ENCODE measurements around the gene CD33. TPM values are rescaled to one million over a fixed set of nuclear protein-coding genes. Genes with fewer than 3 reads are reported as not detected.

Gene CD33
- total RNA-seq, 1 experiment from 2014 or later = 0.31 TPM

- peaks cover 26% of the 10 kb centered on the region for H3K27me3 Mint-ChIP-seq (ENCODE audit: low read depth)
- H3K4me3 Mint-ChIP-seq = no peak overlapping the region
- H3K4me1 Mint-ChIP-seq = no peaks in the 10 kb centered on the region
- no peak for TF ChIP-seq AR (CRISPR knock-in tag; IDR thresholded peaks at IDR 0.05)
- no peak for TF ChIP-seq OVOL2 (CRISPR knock-in tag; IDR thresholded peaks at IDR 0.05; ENCODE audit: borderline replicate concordance)
- no peak for TF ChIP-seq ETV6 (CRISPR knock-in tag; IDR thresholded peaks at IDR 0.05)
- TF ChIP-seq ZNF121 (CRISPR knock-in tag; IDR thresholded peaks at IDR 0.05) = no peak
- TF ChIP-seq STAT6 (CRISPR knock-in tag; conservative IDR thresholded peaks at IDR 0.05; ENCODE audit: low read depth) = no peak
- TF ChIP-seq MXD4 (CRISPR knock-in tag; IDR thresholded peaks at IDR 0.05; ENCODE audit: borderline replicate concordance) = no peak
- no peak for TF ChIP-seq TCF7 (CRISPR knock-in tag; IDR thresholded peaks at IDR 0.05; ENCODE audit: low read depth)
- no peak for TF ChIP-seq EMX1 (CRISPR knock-in tag; IDR thresholded peaks at IDR 0.05)
- TF ChIP-seq, protein P1, sequence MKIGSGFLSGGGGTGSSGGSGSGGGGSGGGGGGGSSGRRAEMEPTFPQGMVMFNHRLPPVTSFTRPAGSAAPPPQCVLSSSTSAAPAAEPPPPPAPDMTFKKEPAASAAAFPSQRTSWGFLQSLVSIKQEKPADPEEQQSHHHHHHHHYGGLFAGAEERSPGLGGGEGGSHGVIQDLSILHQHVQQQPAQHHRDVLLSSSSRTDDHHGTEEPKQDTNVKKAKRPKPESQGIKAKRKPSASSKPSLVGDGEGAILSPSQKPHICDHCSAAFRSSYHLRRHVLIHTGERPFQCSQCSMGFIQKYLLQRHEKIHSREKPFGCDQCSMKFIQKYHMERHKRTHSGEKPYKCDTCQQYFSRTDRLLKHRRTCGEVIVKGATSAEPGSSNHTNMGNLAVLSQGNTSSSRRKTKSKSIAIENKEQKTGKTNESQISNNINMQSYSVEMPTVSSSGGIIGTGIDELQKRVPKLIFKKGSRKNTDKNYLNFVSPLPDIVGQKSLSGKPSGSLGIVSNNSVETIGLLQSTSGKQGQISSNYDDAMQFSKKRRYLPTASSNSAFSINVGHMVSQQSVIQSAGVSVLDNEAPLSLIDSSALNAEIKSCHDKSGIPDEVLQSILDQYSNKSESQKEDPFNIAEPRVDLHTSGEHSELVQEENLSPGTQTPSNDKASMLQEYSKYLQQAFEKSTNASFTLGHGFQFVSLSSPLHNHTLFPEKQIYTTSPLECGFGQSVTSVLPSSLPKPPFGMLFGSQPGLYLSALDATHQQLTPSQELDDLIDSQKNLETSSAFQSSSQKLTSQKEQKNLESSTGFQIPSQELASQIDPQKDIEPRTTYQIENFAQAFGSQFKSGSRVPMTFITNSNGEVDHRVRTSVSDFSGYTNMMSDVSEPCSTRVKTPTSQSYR (CRISPR knock-in tag; IDR thresholded peaks at IDR 0.05) = no peak
- no peak for TF ChIP-seq FOXP1 (CRISPR knock-in tag; IDR thresholded peaks at IDR 0.05; ENCODE audit: borderline replicate concordance)
- TF ChIP-seq NR1H2 (CRISPR knock-in tag; IDR thresholded peaks at IDR 0.05) = no peak
- no peak for TF ChIP-seq NFYB (CRISPR knock-in tag; conservative IDR thresholded peaks at IDR 0.05; ENCODE audit: low read depth)
- ChIA-PET CTCF (no interaction called here), POLR2A (no interaction called here)
- no peak overlapping the region for H3K27ac Mint-ChIP-seq
- no peak for DNase-seq (ENCODE audit: low spot score)
- H3K36me3 Mint-ChIP-seq = no peaks in the 10 kb centered on the region; the same call in 1 of the 2 replicates
- ATAC-seq = no peak
- peaks cover 20% of the 10 kb centered on the region for H3K9me3 Mint-ChIP-seq
Observed at GRCh38 chr19:51285682-51286081, 60.8 kb downstream of the CD33 start.

Small RNA genes within 50 kb of the gene (microRNA-seq; reads per million reads assigned to microRNA genes)
- gene MIR8074 (ENCODE audit: borderline number of aligned reads) = not detected

Other genes starting within 250 kb of the CD33 start
- gene KLK7, start 241.2 kb upstream of the CD33 start, total RNA-seq (2021) = 0.66 to 0.87 TPM (median 0.78 TPM) in 3 replicates
- 4.4 to 6.9 TPM (median 5.9 TPM) in 3 replicates for gene KLK8, start 223.5 kb upstream of the CD33 start, total RNA-seq (2021)
- 3.2 to 4.9 TPM (median 4.9 TPM) in 3 replicates for gene KLK10, start 205.4 kb upstream of the CD33 start, total RNA-seq (2021)
- 0.23 to 0.55 TPM (median 0.27 TPM) in 3 replicates for gene KLK11, start 198.5 kb upstream of the CD33 start, total RNA-seq (2021)
- not detected in 3 replicates for gene KLK12, start 190.1 kb upstream of the CD33 start, total RNA-seq (2021)
- 3.1 to 5.0 TPM (median 4.5 TPM) in 3 replicates for gene KLK13, start 160.0 kb upstream of the CD33 start, total RNA-seq (2021)
- gene KLK14, start 142.2 kb upstream of the CD33 start, total RNA-seq (2021) = 1.1 to 1.6 TPM (median 1.4 TPM) in 3 replicates
- 8.6 to 10.3 TPM (median 8.9 TPM) in 3 replicates for gene CTU1, start 116.7 kb upstream of the CD33 start, total RNA-seq (2021)
- not detected in 3 replicates for gene SIGLEC9, start 100.2 kb upstream of the CD33 start, total RNA-seq (2021)
- not detected in 3 replicates for gene SIGLEC7, start 82.8 kb upstream of the CD33 start, total RNA-seq (2021)
- not detected in 3 replicates for gene SIGLECL1, start 26.0 kb downstream of the CD33 start, total RNA-seq (2021)
- 41.2 to 64.1 TPM (median 60.2 TPM) in 3 replicates for gene IGLON5, start 86.6 kb downstream of the CD33 start, total RNA-seq (2021)
- 11.6 to 14.1 TPM (median 14.1 TPM) in 3 replicates for gene VSIG10L, start 117.1 kb downstream of the CD33 start, total RNA-seq (2021)
- gene ETFB, start 141.3 kb downstream of the CD33 start, total RNA-seq (2021) = 60.6 to 63.8 TPM (median 62.1 TPM) in 3 replicates
- 1.7 to 2.1 TPM (median 1.9 TPM) in 3 replicates for gene CLDND2, start 143.9 kb downstream of the CD33 start, total RNA-seq (2021)
- 0.53 to 0.63 TPM in 2 of 3 replicates, not detected in the other for gene NKG7, start 147.6 kb downstream of the CD33 start, total RNA-seq (2021)
- gene LIM2, start 162.9 kb downstream of the CD33 start, total RNA-seq (2021) = not detected in 3 replicates
- gene C19orf84, start 165.5 kb downstream of the CD33 start, total RNA-seq (2021) = 2.9 to 6.1 TPM (median 5.7 TPM) in 3 replicates
- gene SIGLEC10, start 192.6 kb downstream of the CD33 start, total RNA-seq (2021) = 0.44 TPM in 1 of 3 replicates, not detected in the others
- not detected in 3 replicates for gene SIGLEC8, start 233.4 kb downstream of the CD33 start, total RNA-seq (2021)